HCT116 (cell line): ENCODE measurements around the gene IL17RB. TPM values are rescaled to one million over a fixed set of nuclear protein-coding genes. Genes with fewer than 3 reads are reported as not detected.

Source experiments
- ATAC-seq: fragments of 200-7000 bp; cut with Tn5 transposase; 2 replicates; pipeline ENCODE4 v1.9.1; 2020; ENCODE audit warnings: mild to moderate bottlenecking, moderate library complexity
- BruUV-seq: library from RNA; stranded (reverse); fragments of 400-500 nt; replicated peaks from 2 replicates; lab custom pipeline; 2021; lab: Mats Ljungman, UMichigan
- CTCF ChIA-PET: fragments of 300-600 bp; sonication (Branson Sonifier 250); formaldehyde crosslinking; loops from one replicate; lab custom pipeline; 2021; ENCODE audit warnings: antibody characterized with exemption; lab: Charles Lee
- POLR2A ChIA-PET: fragments of 300-600, 350-600 bp; sonication (Branson Sonifier 250); formaldehyde crosslinking; loops from one replicate; lab custom pipeline; 2021; ENCODE audit warnings: antibody characterized with exemption; lab: Charles Lee
- RAD21 ChIA-PET, 2 experiments: fragments of 300-600 bp; sonication (Branson Sonifier 250); formaldehyde crosslinking; loops; one replicate each; lab custom pipeline; 2023; ENCODE audit warnings: low total read pairs in 2 of 2; ENCODE audit not compliant: uncharacterized antibody in 2 of 2, unreplicated experiment in 2 of 2, low non-redundant PET in 1 of 2; lab: Charles Lee
- DNase-seq: peaks from one replicate; pipeline ENCODE4 v3.0.0-alpha.2; 2010; ENCODE audit warnings: low read depth, low spot score
- H2AFZ ChIP-seq: fragments of 200-600 bp; shearing (Covaris generic), sonication (generic); 2 replicates; pipeline ENCODE4 v1.6.1; 2017; ENCODE audit warnings: low read depth, mixed run types, mixed read lengths, antibody characterized with exemption, low read length; ENCODE audit not compliant: poor library complexity, severe bottlenecking
- H3K27ac ChIP-seq: 2 replicates; pipeline ENCODE4 v1.5.1; 2012; ENCODE audit warnings: low read depth, low read length
- H3K27me3 ChIP-seq: fragments of 200-600 bp; sonication (generic); 2 replicates; pipeline ENCODE4 v1.6.1; 2016; ENCODE audit warnings: mixed run types, low read length, mixed read lengths; ENCODE audit not compliant: insufficient read depth
- H3K36me3 ChIP-seq, 2 experiments: fragments of 200-500 bp in 1 of 2; fragments of 200-600 bp in 1 of 2; sonication (Bioruptor generic) in 1 of 2; sonication (generic) in 1 of 2; 2 replicates each; pipeline versions ENCODE4 v1.5.1 to v1.6.1; 2014 to 2016; ENCODE audit warnings: low read length in 2 of 2, inconsistent platforms in 1 of 2, mixed read lengths in 1 of 2, mixed run types in 1 of 2; ENCODE audit not compliant: insufficient read depth in 2 of 2, control insufficient read depth in 1 of 2
- H3K4me1 ChIP-seq, 2 experiments: fragments of 200-600 bp in 1 of 2; sonication (generic) in 1 of 2; 2 replicates each; pipeline versions ENCODE4 v1.5.1 to v1.6.1; 2012 to 2017; ENCODE audit warnings: low read length in 2 of 2, inconsistent platforms in 1 of 2, mild to moderate bottlenecking in 1 of 2, mixed read lengths in 1 of 2, mixed run types in 1 of 2, moderate library complexity in 1 of 2; ENCODE audit not compliant: insufficient read depth in 2 of 2, control insufficient read depth in 1 of 2
- H3K4me2 ChIP-seq: fragments of 200-600 bp; sonication (generic); 2 replicates; pipeline ENCODE4 v1.6.1; 2017; ENCODE audit warnings: mixed run types, low read length, mixed read lengths
- H3K4me3 ChIP-seq, 2 experiments: fragments of 200-600 bp in 1 of 2; sonication (generic) in 1 of 2; replicated peaks in 1 of 2; 2 replicates each; pipeline ENCODE4 v1.5.1; 2011 to 2016; ENCODE audit warnings: low read length in 2 of 2, control low read depth in 1 of 2, low read depth in 1 of 2, mild to moderate bottlenecking in 1 of 2, mixed read lengths in 1 of 2, mixed run types in 1 of 2
- H3K79me2 ChIP-seq: fragments of 200-600 bp; sonication (generic); 2 replicates; pipeline ENCODE4 v1.6.1; 2017; ENCODE audit warnings: mild to moderate bottlenecking, mixed run types, low read length, moderate library complexity, mixed read lengths; ENCODE audit not compliant: insufficient read depth
- H3K9ac ChIP-seq: fragments of 200-600 bp; sonication (generic); 2 replicates; pipeline ENCODE4 v1.6.1; 2016; ENCODE audit warnings: low read length, mixed read lengths
- H3K9me2 ChIP-seq: fragments of 200-600 bp; sonication (generic), shearing (Covaris generic); 2 replicates; pipeline ENCODE4 v1.6.1; 2017; ENCODE audit warnings: mixed run types, mild to moderate bottlenecking, moderate library complexity; ENCODE audit not compliant: insufficient read depth
- H3K9me3 ChIP-seq, 2 experiments: fragments of 200-500 bp in 1 of 2; fragments of 200-600 bp in 1 of 2; sonication (Bioruptor generic) in 1 of 2; sonication (generic) in 1 of 2; 2 replicates each; pipeline ENCODE4 v1.6.1; 2014 to 2017; ENCODE audit warnings: low read length in 2 of 2, mixed read lengths in 2 of 2, inconsistent platforms in 1 of 2, low read depth in 1 of 2, mild to moderate bottlenecking in 1 of 2, mixed run types in 1 of 2, moderate library complexity in 1 of 2; ENCODE audit not compliant: control insufficient read depth in 1 of 2, insufficient read depth in 1 of 2
- H4K20me1 ChIP-seq: fragments of 200-600 bp; sonication (generic), shearing (Covaris generic); 2 replicates; pipeline ENCODE4 v1.6.1; 2017; ENCODE audit warnings: mixed run types, mild to moderate bottlenecking, moderate library complexity; ENCODE audit not compliant: insufficient read depth
- ATF3 ChIP-seq: IDR thresholded peaks from 2 replicates; pipeline ENCODE4 v1.6.1; 2012
- CBX3 ChIP-seq: IDR thresholded peaks from 2 replicates; pipeline ENCODE4 v1.6.1; 2012; ENCODE audit warnings: low read depth
- CEBPB ChIP-seq: IDR thresholded peaks from 2 replicates; pipeline ENCODE4 v1.6.1; 2012; ENCODE audit warnings: low read depth
- CTCF ChIP-seq, 3 experiments: fragments of 200-600 bp in 1 of 3; sonication (generic) in 1 of 3; IDR thresholded peaks in 2 of 3; conservative IDR thresholded peaks in 1 of 3; 2 replicates each; pipeline ENCODE4 v1.5.1; 2012 to 2017; ENCODE audit warnings: low read depth in 2 of 3, low read length in 2 of 3, antibody characterized with exemption in 1 of 3, borderline replicate concordance in 1 of 3, control low read depth in 1 of 3, mild to moderate bottlenecking in 1 of 3, mixed read lengths in 1 of 3, mixed run types in 1 of 3, moderate library complexity in 1 of 3; ENCODE audit not compliant: insufficient read depth in 1 of 3
- EGR1 ChIP-seq: IDR thresholded peaks from 2 replicates; pipeline ENCODE4 v1.6.1; 2012; ENCODE audit warnings: low read depth
- EZH2 ChIP-seq: fragments of 200-600 bp; sonication (generic); IDR thresholded peaks from 2 replicates; pipeline ENCODE4 v1.6.1; 2017; ENCODE audit warnings: antibody characterized with exemption, mixed run types
- EZH2phosphoT487 ChIP-seq: fragments of 200-600 bp; IDR thresholded peaks from 2 replicates; pipeline ENCODE4 v1.6.1; 2018; ENCODE audit warnings: antibody characterized with exemption, borderline replicate concordance
- FOSL1 ChIP-seq: IDR thresholded peaks from 2 replicates; pipeline ENCODE4 v1.6.1; 2012; ENCODE audit warnings: low read depth
- JUND ChIP-seq: IDR thresholded peaks from 2 replicates; pipeline ENCODE4 v1.6.1; 2012
- MAX ChIP-seq: IDR thresholded peaks from 2 replicates; pipeline ENCODE4 v1.6.1; 2012
- POLR2A ChIP-seq: IDR thresholded peaks from 2 replicates; pipeline ENCODE4 v1.7.0; 2011; ENCODE audit warnings: borderline replicate concordance; ENCODE audit not compliant: insufficient read depth, insufficient read length; ENCODE audit errors: extremely low read depth
- RAD21 ChIP-seq: IDR thresholded peaks from 2 replicates; pipeline ENCODE4 v1.6.1; 2012; ENCODE audit warnings: low read depth, mild to moderate bottlenecking
- REST ChIP-seq: IDR thresholded peaks from 2 replicates; pipeline ENCODE4 v1.6.1; 2012; ENCODE audit warnings: low read depth
- SIN3A ChIP-seq: IDR thresholded peaks from 2 replicates; pipeline ENCODE4 v1.6.1; 2012; ENCODE audit warnings: low read depth
- SP1 ChIP-seq: IDR thresholded peaks from 2 replicates; pipeline ENCODE4 v1.6.1; 2012; ENCODE audit warnings: low read depth
- SRF ChIP-seq: IDR thresholded peaks from 2 replicates; pipeline ENCODE4 v1.6.1; 2012; ENCODE audit warnings: low read depth
- YY1 ChIP-seq: IDR thresholded peaks from 2 replicates; pipeline ENCODE4 v1.6.1; 2011; ENCODE audit warnings: low read length, low read depth, moderate library complexity, mild to moderate bottlenecking; ENCODE audit not compliant: insufficient replicate concordance; ENCODE audit errors: extremely low read depth
- ZBTB33 ChIP-seq: IDR thresholded peaks from 2 replicates; pipeline ENCODE4 v1.6.1; 2011; ENCODE audit warnings: mild to moderate bottlenecking, low read length, moderate library complexity; ENCODE audit not compliant: insufficient replicate concordance; ENCODE audit errors: extremely low read depth
- ZFX ChIP-seq: fragments of 450-650 bp; IDR thresholded peaks from 2 replicates; pipeline ENCODE4 v1.6.1; 2017
- ZNF274 ChIP-seq: fragments of 200-500 bp; sonication (Bioruptor generic); IDR thresholded peaks from 2 replicates; pipeline ENCODE4 v1.6.1; 2014; ENCODE audit warnings: mild to moderate bottlenecking, low read depth, low read length, inconsistent platforms
- intact Hi-C: fragments of 100-400 bp; cut with micrococcal nuclease; formaldehyde crosslinking; loops from 2 replicates; pipeline ENCODE4 v1.10.0; 2022
- total RNA-seq: library from RNA; stranded (reverse); gene quantifications from one replicate; pipeline ENCODE4 v1.2.1, GENCODE V29; 2021; ENCODE audit not compliant: unreplicated experiment

IL17RB gene
- total RNA-seq, 1 experiment from 2014 or later: 8.3 TPM

- H3K9me2 ChIP-seq: no peaks in the 10 kb centered on the region
- no TSS peak for BruUV-seq
- no peak overlapping the region for H3K4me3 ChIP-seq
- RAD21 ChIA-PET: no interaction called here
- DNase-seq (no peak), ATAC-seq (no peak)
- H4K20me1 ChIP-seq: no peaks in the 10 kb centered on the region
- H3K4me2 ChIP-seq: no peak overlapping the region
- no peaks in the 10 kb centered on the region for H3K27me3 ChIP-seq
- no peak for TF ChIP-seq CTCF (IDR thresholded peaks at IDR 0.05 in 2 of 3, conservative IDR thresholded peaks at IDR 0.05 in 1 of 3; ENCODE audit: borderline replicate concordance in 1 of 3, insufficient read depth in 1 of 3, low read depth in 2 of 3, low read length in 2 of 3)
- no peak for TF ChIP-seq JUND
- TF ChIP-seq ZNF274: no peak
- no peak for TF ChIP-seq ZFX
- TF ChIP-seq FOSL1: no peak
- no peak for TF ChIP-seq EZH2phosphoT487
- no peak for TF ChIP-seq SRF
- TF ChIP-seq ATF3: no peak
- no peak for TF ChIP-seq MAX
- TF ChIP-seq SIN3A: no peak
- no peak for TF ChIP-seq CBX3
- no peak for TF ChIP-seq REST
- TF ChIP-seq RAD21: no peak
- no peak for TF ChIP-seq POLR2A
- no peak for TF ChIP-seq EZH2
- TF ChIP-seq SP1: no peak
- no peak for TF ChIP-seq CEBPB
- no peak for TF ChIP-seq ZBTB33
- TF ChIP-seq EGR1: no peak
- no peak for TF ChIP-seq YY1
- H3K79me2 ChIP-seq: no peaks in the 10 kb centered on the region
- peaks cover 12 to 26% of the 10 kb centered on the region in 2 experiments for H3K4me1 ChIP-seq
- intact Hi-C loops: no loop called here
- no peak overlapping the region for H2AFZ ChIP-seq
- no peak overlapping the region for H3K9ac ChIP-seq
- H3K36me3 ChIP-seq: no peaks in the 10 kb centered on the region
- H3K27ac ChIP-seq: no peak overlapping the region
- H3K9me3 ChIP-seq: no peaks in the 10 kb centered on the region
- CTCF ChIA-PET: no interaction called here
- POLR2A ChIA-PET: no interaction called here
Measured at GRCh38 chr3:53807117-53807810, 39.1 kb upstream of the IL17RB start.
